ENCODE measurements around the gene ALG14.
A peak's percentile ranks its signal among the peaks of the same experiment; 100 is the strongest.

Gene ALG14

GRCh38 chr1:94962409-94963265, 110.1 kb downstream of the ALG14 start:
- Histone ChIP-seq H3K4me3 (ENCODE audit: low read length in 2 of 2) (peak overlapping the region; percentile 59 to 69), H3K9me3 (ENCODE audit: control insufficient read depth in 2 of 2, low read length in 2 of 2) (no peaks in the 10 kb centered on the region), H3K27ac (ENCODE audit: low read depth in 2 of 2, low read length in 2 of 2) (peak overlapping the region; percentile 77 to 88), H3K27me3 (ENCODE audit: control insufficient read depth in 2 of 2, insufficient read depth in 2 of 2, low read length in 2 of 2) (no peaks in the 10 kb centered on the region), H3K36me3 (ENCODE audit: control insufficient read depth in 2 of 2, insufficient read depth in 2 of 2, low read length in 2 of 2) (no peaks in the 10 kb centered on the region), H3K9ac (ENCODE audit: low read depth in 1 of 2, low read length in 2 of 2) (peak overlapping the region; percentile 48 to 68), H3K4me1 (ENCODE audit: control insufficient read depth in 2 of 2, insufficient read depth in 2 of 2, low read length in 2 of 2) (peaks cover 9 to 11% of the 10 kb centered on the region in 2 donors)

DNA sequence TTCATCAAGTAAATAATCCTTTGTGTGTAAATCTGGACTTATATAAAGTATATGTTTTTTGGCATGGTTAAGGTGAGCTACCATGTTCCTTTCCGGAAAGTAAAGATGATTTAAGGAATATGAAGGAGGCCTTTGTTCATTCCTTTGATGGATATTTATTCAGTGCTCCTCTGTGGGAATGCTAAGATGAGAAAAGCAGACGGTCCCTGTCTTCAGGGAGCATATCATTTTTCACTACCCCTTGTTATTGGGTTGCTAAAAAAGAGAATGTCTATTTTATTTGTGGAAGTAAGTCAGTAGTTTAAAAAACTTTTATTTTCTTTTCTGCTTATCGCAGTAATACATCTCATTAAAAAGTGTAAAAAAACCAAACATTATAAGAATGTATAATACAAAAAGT, 110.8 kb downstream of the ALG14 start:
- Histone ChIP-seq H3K36me3 (ENCODE audit: control insufficient read depth in 2 of 2, insufficient read depth in 2 of 2, low read length in 2 of 2) (no peaks in the 10 kb centered on the region), H3K9me3 (ENCODE audit: control insufficient read depth in 2 of 2, low read length in 2 of 2) (no peaks in the 10 kb centered on the region), H3K27ac (ENCODE audit: low read depth in 2 of 2, low read length in 2 of 2) (peak overlapping the region; percentile 77 to 88), H3K4me1 (ENCODE audit: control insufficient read depth in 2 of 2, insufficient read depth in 2 of 2, low read length in 2 of 2) (peaks cover 9 to 11% of the 10 kb centered on the region in 2 donors), H3K4me3 (ENCODE audit: low read length in 2 of 2) (no peak overlapping the region), H3K27me3 (ENCODE audit: control insufficient read depth in 2 of 2, insufficient read depth in 2 of 2, low read length in 2 of 2) (no peaks in the 10 kb centered on the region), H3K9ac (ENCODE audit: low read depth in 1 of 2, low read length in 2 of 2) (peak overlapping the region in 1 of 2 donors; percentile 68)

- H3K27me3 ChIP-seq (ENCODE audit: control insufficient read depth in 2 of 2, insufficient read depth in 2 of 2, low read length in 2 of 2) = no peaks in the 10 kb centered on the region
- peak overlapping the region; percentile 77 to 88 for H3K27ac ChIP-seq (ENCODE audit: low read depth in 2 of 2, low read length in 2 of 2)
- no peak overlapping the region for H3K4me3 ChIP-seq (ENCODE audit: low read length in 2 of 2)
- peaks cover 9 to 11% of the 10 kb centered on the region in 2 donors for H3K4me1 ChIP-seq (ENCODE audit: control insufficient read depth in 2 of 2, insufficient read depth in 2 of 2, low read length in 2 of 2)
- H3K9ac ChIP-seq (ENCODE audit: low read depth in 1 of 2, low read length in 2 of 2) = no peak overlapping the region
- H3K9me3 ChIP-seq (ENCODE audit: control insufficient read depth in 2 of 2, low read length in 2 of 2) = no peaks in the 10 kb centered on the region
- H3K36me3 ChIP-seq (ENCODE audit: control insufficient read depth in 2 of 2, insufficient read depth in 2 of 2, low read length in 2 of 2) = no peaks in the 10 kb centered on the region
Measured at GRCh38 chr1:94961582-94961981, 111.2 kb downstream of the ALG14 start.

GRCh38 chr1:94958081-94958480, 114.7 kb downstream of the ALG14 start:
- Histone ChIP-seq H3K4me3 (ENCODE audit: low read length in 2 of 2) (no peak overlapping the region), H3K36me3 (ENCODE audit: control insufficient read depth in 2 of 2, insufficient read depth in 2 of 2, low read length in 2 of 2) (no peaks in the 10 kb centered on the region), H3K4me1 (ENCODE audit: control insufficient read depth in 2 of 2, insufficient read depth in 2 of 2, low read length in 2 of 2) (peaks cover 12 to 24% of the 10 kb centered on the region in 2 donors), H3K9ac (ENCODE audit: low read depth in 1 of 2, low read length in 2 of 2) (no peak overlapping the region), H3K27ac (ENCODE audit: low read depth in 2 of 2, low read length in 2 of 2) (no peak overlapping the region), H3K27me3 (ENCODE audit: control insufficient read depth in 2 of 2, insufficient read depth in 2 of 2, low read length in 2 of 2) (no peaks in the 10 kb centered on the region), H3K9me3 (ENCODE audit: control insufficient read depth in 2 of 2, low read length in 2 of 2) (no peaks in the 10 kb centered on the region)

GRCh38 chr1:94955767-94956632, 116.8 kb downstream of the ALG14 start:
- Histone ChIP-seq H3K9me3 (ENCODE audit: control insufficient read depth in 2 of 2, low read length in 2 of 2) (no peaks in the 10 kb centered on the region), H3K4me3 (ENCODE audit: low read length in 2 of 2) (no peak overlapping the region), H3K9ac (ENCODE audit: low read depth in 1 of 2, low read length in 2 of 2) (no peak overlapping the region), H3K27me3 (ENCODE audit: control insufficient read depth in 2 of 2, insufficient read depth in 2 of 2, low read length in 2 of 2) (no peaks in the 10 kb centered on the region), H3K4me1 (ENCODE audit: control insufficient read depth in 2 of 2, insufficient read depth in 2 of 2, low read length in 2 of 2) (peaks cover 4 to 16% of the 10 kb centered on the region in 2 donors), H3K36me3 (ENCODE audit: control insufficient read depth in 2 of 2, insufficient read depth in 2 of 2, low read length in 2 of 2) (no peaks in the 10 kb centered on the region), H3K27ac (ENCODE audit: low read depth in 2 of 2, low read length in 2 of 2) (peak overlapping the region; percentile 30 to 32)

DNA sequence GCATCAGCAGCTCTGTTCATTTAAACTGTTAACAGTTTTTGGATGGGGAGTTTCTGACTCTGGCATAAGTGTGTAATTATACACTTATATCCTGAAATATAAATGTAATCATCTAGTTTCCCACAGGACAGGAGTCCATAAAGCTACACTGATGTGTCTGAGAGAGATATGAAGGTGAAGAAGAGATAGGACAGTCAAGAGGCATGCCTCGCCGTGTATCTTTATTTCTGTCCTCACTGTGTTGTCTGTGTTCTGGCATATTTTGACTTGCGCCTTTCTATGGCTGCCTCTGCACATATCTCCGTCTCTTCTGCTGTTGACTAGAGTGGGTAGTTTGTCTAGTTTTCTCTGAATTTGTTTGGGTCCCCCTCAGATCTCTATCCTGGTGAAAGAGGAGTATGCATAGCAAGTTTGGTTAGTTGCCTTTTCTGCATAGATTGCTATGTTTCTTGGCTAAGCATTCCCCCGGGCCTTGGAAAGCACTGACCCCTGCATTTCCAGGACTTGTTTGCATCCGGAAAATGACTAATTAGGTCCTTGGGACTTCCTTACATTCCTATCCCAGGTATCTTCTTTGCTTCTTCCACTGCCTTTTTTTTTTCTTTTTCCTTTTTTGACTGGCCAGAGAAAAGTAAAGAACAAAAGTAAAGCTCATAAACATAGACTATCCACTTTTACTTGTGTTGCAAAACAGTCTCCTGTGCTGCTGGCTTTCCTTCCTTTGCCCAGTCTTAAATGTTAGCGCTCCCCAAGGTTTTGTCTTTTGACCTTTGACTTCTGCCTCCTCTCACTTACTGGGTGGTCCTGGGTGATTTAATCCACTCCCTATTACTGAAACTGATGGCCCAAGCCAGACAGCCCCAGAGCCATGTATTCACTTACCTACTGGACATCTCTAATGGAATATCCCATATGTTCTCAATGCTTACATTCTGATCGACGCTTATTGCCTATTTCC, 118.2 kb downstream of the ALG14 start:
- Histone ChIP-seq H3K9ac (ENCODE audit: low read depth in 1 of 2, low read length in 2 of 2) (no peak overlapping the region), H3K9me3 (ENCODE audit: control insufficient read depth in 2 of 2, low read length in 2 of 2) (no peaks in the 10 kb centered on the region), H3K36me3 (ENCODE audit: control insufficient read depth in 2 of 2, insufficient read depth in 2 of 2, low read length in 2 of 2) (no peaks in the 10 kb centered on the region), H3K4me1 (ENCODE audit: control insufficient read depth in 2 of 2, insufficient read depth in 2 of 2, low read length in 2 of 2) (peaks cover 3 to 19% of the 10 kb centered on the region in 2 donors), H3K4me3 (ENCODE audit: low read length in 2 of 2) (no peak overlapping the region), H3K27ac (ENCODE audit: low read depth in 2 of 2, low read length in 2 of 2) (no peak overlapping the region), H3K27me3 (ENCODE audit: control insufficient read depth in 2 of 2, insufficient read depth in 2 of 2, low read length in 2 of 2) (no peaks in the 10 kb centered on the region)

- Histone ChIP-seq H3K9me3 (ENCODE audit: control insufficient read depth in 2 of 2, low read length in 2 of 2) (no peaks in the 10 kb centered on the region), H3K36me3 (ENCODE audit: control insufficient read depth in 2 of 2, insufficient read depth in 2 of 2, low read length in 2 of 2) (no peaks in the 10 kb centered on the region), H3K4me3 (ENCODE audit: low read length in 2 of 2) (no peak overlapping the region), H3K27me3 (ENCODE audit: control insufficient read depth in 2 of 2, insufficient read depth in 2 of 2, low read length in 2 of 2) (no peaks in the 10 kb centered on the region), H3K9ac (ENCODE audit: low read depth in 1 of 2, low read length in 2 of 2) (no peak overlapping the region), H3K4me1 (ENCODE audit: control insufficient read depth in 2 of 2, insufficient read depth in 2 of 2, low read length in 2 of 2) (peaks cover 3 to 19% of the 10 kb centered on the region in 2 donors), H3K27ac (ENCODE audit: low read depth in 2 of 2, low read length in 2 of 2) (no peak overlapping the region)
Measured at GRCh38 chr1:94953746-94954145, 119.0 kb downstream of the ALG14 start.

DNA sequence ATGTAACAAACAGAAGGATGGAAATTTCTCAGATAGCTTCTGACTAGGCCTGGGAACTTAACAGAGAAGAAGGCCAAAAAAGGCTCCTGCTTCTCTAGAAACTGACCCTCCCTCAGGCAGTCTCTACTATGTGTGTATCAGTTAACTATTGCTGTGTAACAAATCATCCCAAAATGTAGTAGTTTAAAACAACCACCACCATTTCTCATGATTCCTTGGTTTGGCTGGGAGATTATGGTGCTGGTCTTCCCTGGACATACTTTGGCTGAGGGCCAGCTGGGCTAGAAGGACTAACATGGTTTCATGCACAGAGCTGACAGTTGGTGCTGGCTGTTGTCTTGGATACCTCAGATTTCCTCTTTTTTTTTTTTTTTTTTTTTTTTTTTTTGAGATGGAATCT, 119.6 kb downstream of the ALG14 start:
- Histone ChIP-seq H3K4me1 (ENCODE audit: control insufficient read depth in 2 of 2, insufficient read depth in 2 of 2, low read length in 2 of 2) (peaks cover 3 to 19% of the 10 kb centered on the region in 2 donors), H3K4me3 (ENCODE audit: low read length in 2 of 2) (no peak overlapping the region), H3K36me3 (ENCODE audit: control insufficient read depth in 2 of 2, insufficient read depth in 2 of 2, low read length in 2 of 2) (no peaks in the 10 kb centered on the region), H3K27me3 (ENCODE audit: control insufficient read depth in 2 of 2, insufficient read depth in 2 of 2, low read length in 2 of 2) (no peaks in the 10 kb centered on the region), H3K9me3 (ENCODE audit: control insufficient read depth in 2 of 2, low read length in 2 of 2) (no peaks in the 10 kb centered on the region), H3K27ac (ENCODE audit: low read depth in 2 of 2, low read length in 2 of 2) (no peak overlapping the region), H3K9ac (ENCODE audit: low read depth in 1 of 2, low read length in 2 of 2) (no peak overlapping the region)

- no peak overlapping the region for H3K27ac ChIP-seq (ENCODE audit: low read depth in 2 of 2, low read length in 2 of 2)
- no peak overlapping the region for H3K9ac ChIP-seq (ENCODE audit: low read depth in 1 of 2, low read length in 2 of 2)
- no peaks in the 10 kb centered on the region for H3K9me3 ChIP-seq (ENCODE audit: control insufficient read depth in 2 of 2, low read length in 2 of 2)
- H3K4me3 ChIP-seq (ENCODE audit: low read length in 2 of 2) = no peak overlapping the region
- no peaks in the 10 kb centered on the region for H3K36me3 ChIP-seq (ENCODE audit: control insufficient read depth in 2 of 2, insufficient read depth in 2 of 2, low read length in 2 of 2)
- H3K4me1 ChIP-seq (ENCODE audit: control insufficient read depth in 2 of 2, insufficient read depth in 2 of 2, low read length in 2 of 2) = peaks cover 3 to 19% of the 10 kb centered on the region in 2 donors
- H3K27me3 ChIP-seq (ENCODE audit: control insufficient read depth in 2 of 2, insufficient read depth in 2 of 2, low read length in 2 of 2) = no peaks in the 10 kb centered on the region
Measured at GRCh38 chr1:94952539-94952938, 120.2 kb downstream of the ALG14 start.
